Left renal cortex interstitium (tissue), 4 donors: ENCODE measurements around the gene SCGB2B2. TPM values are rescaled to one million over a fixed set of nuclear protein-coding genes. Genes with fewer than 3 reads are reported as not detected.
A peak's percentile ranks its signal among the peaks of the same experiment; 100 is the strongest.
"Not testable (repeated sequence)": the region's sequence is repeated elsewhere in the genome, so short reads cannot be mapped to it uniquely, and the experiment has no call there.

Experiments used
- DNase-seq, 4 donors: peaks; one replicate each; pipeline ENCODE4 v3.0.0-alpha.2; 2013; ENCODE audit warnings: low read depth in 4 of 4, low spot score in 2 of 4, missing footprints in 1 of 4
- polyA plus RNA-seq, 4 donors: library from polyadenylated mRNA; unstranded; fragments of 120-200 nt; gene quantifications; one replicate each; pipeline ENCODE4 v1.2.1, GENCODE V29; 2013; ENCODE audit not compliant: insufficient read length in 4 of 4

Gene SCGB2B2
- polyA plus RNA-seq, 4 donors = 0.69 to 2.0 (median 1.1) TPM

DNA sequence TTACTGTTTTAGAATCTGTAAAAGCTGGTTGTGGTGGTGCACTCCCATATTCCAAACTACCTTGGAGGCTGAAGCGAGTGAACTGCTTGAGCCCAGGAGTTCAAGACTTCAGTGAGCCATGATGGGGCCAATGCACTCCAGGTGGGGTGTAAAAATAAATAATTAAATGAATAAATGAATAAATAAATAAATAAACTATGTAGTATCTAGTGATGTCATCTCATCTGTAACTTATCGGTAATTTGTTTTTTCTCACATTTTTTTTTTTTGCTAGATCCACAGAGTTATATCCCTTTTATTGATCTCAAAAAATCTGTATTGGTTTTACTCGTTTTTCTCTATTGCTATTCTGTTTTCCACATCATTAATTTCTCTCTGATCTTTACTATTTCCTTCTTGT, 5.0 kb downstream of the SCGB2B2 start:
- no peak for DNase-seq

DNA sequence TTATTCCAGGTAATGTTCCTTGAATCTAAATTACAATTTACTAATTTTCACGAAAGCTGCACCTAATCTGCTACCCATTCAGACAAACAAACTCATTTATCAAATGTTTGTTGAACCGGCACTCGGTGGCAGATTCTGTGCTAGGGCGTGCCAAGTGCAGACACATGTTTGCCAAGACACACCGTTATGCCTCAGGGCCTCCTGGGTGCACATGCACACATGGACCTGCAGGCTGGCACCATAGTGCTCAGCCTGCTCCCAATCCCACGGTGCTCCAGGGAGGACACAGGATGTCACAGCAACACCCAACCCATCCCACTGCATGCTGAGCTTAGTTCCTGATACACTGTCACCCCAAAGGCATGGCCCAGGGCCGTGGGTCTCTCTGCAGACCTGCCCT, 7.7 kb downstream of the SCGB2B2 start:
- DNase-seq = no peak

DNA sequence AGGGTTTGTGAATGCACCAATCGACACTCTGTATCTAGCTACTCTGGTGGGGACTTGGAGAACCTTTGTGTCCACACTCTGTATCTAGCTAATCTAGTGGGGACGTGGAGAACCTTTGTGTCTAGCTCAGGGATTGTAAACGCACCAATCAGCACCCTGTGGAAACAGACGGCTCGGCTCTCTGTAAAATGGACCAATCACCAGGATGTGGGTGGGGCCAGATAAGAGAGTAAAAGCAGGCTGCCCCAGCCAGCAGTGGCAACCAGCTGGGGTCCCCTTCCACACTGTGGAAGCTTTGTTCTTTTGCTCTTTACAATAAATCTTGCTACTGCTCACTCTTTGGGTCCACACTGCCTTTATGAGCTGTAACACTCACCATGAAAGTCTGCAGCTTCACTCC, 8.3 kb downstream of the SCGB2B2 start:
- DNase-seq = not testable (repeated sequence)

DNA sequence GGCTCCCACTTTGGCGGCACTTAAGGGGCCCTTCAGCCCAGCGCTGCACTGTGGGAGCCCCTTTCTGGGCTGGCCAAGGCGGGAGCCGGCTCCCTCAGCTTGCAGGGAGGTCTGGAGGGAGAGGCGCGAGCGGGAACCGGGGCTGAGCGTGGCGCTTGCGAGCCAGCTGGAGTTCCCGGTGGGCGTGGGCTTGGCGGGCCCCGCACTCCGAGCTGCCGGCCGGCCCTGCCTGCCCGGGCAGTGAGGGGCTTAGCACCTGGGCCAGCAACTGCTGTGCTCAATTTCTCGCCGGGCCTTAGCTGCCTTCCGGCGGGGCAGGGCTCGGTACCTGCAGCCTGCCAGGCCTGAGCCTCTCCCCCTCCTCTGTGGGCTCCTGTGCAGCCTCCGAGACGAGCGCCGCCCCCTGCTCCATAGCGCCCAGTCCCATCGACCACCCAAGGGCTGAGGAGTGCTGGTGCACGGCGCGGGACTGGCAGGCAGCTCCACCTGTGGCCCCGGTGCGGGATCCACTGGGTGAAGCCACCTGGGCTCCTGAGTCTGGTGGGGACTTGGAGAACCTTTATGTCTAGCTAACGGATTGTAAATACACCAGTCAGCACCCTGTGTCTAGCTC, 8.8 kb downstream of the SCGB2B2 start:
- DNase-seq = not testable (repeated sequence)

DNA sequence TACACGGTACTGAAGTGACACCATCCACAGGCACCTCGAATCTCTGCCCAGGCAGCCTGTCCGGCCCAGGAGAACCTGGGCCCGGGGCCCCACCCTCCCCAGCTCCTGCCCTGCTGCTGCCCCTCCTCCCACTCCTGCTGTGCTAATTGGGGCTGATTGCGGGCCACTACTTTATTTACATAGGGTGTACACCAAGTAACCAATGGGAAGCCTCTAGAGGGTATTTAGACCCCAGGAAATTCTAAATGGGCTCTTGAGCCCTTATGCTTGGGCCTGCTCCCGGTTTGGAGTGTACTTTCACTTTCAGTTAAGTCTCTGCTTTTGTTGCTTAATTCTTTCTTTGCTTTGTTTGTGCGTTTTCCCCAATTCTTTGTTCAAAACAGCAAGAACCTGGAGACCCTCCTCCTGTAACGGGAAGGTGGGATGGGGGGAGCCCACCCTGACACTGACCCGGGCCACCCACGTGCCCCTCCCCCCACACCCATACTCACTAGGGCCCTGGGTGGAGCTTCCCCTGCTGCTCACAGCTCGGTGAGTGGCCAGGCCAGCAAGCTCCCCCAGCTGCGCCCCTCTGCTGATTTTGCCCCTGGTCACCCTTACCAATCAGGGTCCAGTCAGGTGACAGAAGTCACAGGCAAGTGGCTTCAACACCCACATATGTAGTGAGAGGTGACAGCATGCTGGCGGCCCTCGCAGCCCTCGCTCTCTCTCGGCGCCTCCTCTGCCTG, 9.4 kb downstream of the SCGB2B2 start:
- no peak for DNase-seq

DNA sequence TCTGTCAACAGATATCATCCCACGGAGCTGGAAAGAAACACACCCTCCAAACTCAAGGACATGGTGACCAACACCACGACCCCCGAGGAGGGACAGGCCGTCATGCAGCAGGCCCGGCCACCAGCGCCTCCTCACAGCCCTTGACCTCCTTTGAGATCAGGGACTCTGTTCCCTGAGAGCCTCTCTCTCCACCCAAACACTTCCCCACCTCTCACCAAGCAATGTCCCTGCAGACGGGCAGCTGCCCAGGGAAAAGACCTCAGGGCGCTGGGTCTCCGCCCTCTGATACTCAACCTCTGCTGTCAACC, 10.0 kb downstream of the SCGB2B2 start:
- DNase-seq = no peak

DNA sequence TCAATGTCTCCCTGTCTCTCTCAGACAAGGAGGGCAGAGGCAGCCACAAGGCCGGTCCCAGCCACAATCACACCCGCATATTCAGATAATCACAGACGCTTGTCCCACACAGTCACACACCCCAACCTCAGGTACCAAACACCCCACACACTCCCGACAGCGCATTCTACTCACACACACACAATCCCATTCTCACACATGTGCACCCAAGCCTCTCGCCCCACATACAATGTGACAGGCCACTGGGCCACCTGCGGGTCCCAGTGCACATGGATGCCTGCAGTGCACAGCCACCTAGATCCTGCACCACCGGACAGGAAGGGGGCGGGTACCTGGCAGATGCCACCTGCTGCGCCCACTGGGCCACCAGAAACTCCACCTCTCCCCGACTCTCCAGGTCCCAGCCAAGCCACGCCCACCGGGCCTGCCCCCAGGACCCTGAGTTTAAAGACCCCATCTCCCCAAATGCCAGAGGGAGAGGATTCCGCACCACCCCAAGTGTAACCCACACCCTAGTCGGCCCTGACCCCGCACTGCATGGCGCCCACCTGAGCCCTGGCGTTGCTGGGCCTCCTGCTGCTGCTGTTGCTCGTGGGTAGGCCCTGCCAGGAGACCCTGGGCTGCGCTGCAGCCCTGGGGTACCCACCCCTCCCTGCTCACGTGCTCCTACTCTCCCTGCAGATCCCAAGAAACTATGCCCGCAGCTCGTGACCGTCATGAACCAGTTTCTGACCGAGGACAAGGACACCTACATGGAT, 10.6 kb downstream of the SCGB2B2 start:
- no peak for DNase-seq

DNA sequence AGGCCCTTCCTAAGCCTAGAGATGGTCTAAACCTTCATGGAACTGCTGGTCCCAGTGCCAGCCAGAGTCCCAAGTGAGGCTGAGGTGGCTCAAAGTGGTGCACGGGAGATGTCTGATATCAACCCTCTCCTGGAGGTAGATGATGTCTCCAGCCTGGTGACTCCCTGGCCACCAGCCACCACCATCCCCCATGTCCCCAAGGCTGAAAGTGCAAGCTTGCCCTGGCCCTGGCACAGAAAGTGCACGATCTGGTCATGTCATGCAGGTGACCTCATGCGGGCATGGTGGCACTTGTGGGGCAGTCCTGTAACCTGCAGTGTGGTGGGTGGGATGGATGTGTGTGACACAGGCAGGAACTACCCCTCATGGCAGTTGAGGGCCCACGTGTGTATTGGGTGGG, 11.7 kb downstream of the SCGB2B2 start:
- not testable (repeated sequence) for DNase-seq

DNA sequence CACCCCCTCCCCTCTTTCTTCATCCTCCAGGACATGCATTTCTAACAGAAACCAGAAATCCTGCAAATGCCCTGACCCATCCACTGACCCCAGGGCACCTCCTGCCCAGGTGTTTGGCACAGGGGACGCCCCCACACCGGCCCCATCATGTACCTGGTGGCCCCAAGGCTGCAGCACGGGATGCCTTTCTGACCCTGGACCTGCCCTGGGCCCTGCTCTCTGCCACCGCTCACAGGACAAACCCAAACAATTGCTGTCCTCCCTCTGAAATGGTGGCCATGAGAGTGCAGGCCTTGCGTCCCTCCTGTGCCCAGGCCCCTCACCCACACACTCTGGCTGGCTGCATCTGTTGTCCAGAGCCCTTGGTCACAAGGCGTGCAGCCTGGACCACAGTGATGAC, 12.1 kb downstream of the SCGB2B2 start:
- DNase-seq = no peak

DNA sequence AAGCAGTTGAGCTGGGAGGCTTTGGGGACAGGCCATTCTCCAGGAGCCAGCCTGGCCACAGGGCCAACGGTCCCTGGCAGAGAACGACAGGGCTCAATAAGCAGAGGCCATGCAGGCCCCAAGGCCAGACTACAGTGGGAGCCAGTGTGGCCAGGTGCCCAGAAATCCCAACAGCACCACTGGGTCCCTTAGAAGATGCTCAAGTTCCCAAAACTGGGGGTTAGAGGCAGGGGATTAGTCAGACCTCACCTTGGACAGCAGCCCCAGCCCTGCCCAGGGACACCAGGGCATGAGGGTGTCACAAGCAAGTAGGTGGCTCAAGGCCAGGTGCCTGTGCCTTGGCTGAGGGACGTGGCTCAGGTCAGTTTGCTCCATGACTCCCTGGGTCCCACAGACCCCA, 12.8 kb downstream of the SCGB2B2 start:
- DNase-seq = no peak

DNA sequence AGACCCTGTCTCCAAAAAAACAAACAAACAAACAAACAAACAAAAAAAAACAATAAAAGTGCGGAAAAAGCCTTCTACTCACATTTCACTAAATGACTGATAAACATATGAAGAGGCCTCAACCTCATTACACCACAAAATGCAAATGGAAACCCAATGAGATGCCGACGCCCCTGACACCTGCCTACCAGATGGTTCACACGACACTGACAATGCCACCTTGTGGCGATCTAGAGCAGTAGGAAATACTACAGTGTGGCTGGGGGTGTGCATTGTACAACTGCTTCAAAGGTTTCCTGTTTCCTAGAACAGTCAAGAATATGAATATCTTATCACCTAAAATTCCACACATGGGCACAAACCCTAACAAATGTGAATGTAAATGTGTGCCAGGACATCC, 14.0 kb downstream of the SCGB2B2 start:
- DNase-seq = no peak

DNA sequence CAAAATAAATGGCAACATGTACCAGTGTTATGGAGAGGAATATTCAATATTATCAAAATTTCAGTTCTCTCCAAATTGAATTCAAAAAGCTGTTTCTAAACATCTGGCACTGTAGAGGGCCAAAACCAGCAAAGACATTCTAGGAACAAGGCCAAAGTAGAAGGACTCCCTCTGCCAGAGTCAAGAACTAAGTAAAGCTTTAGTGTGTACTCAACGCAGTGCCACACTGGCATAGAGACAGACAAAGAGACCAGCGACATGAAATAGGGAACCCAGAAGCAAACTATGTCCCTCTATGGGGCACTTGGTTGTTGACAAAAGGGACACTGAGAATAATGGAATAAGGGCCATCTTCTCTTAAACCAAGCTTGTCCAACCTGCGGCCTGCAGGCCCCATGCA, 15.6 kb downstream of the SCGB2B2 start:
- no peak for DNase-seq

DNA sequence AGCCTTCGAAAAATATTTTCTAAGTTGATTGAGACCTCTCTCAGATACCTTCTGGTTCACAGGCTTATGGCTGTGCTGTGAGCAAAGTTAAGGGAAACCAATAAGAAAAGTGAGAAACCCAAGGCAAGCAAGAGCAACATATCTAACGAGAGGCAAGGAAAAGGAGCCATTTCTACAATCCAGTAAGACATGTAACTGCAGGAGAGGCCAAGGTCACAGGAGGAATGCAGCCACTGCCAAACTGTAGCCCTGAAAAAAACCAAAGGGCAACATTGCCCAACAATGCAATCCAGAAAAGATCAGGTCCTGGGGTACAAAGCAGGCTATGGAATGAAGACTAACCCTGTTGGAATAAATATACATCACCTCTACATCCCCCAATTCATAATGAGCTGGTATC, 21.3 kb downstream of the SCGB2B2 start:
- no peak for DNase-seq

DNA sequence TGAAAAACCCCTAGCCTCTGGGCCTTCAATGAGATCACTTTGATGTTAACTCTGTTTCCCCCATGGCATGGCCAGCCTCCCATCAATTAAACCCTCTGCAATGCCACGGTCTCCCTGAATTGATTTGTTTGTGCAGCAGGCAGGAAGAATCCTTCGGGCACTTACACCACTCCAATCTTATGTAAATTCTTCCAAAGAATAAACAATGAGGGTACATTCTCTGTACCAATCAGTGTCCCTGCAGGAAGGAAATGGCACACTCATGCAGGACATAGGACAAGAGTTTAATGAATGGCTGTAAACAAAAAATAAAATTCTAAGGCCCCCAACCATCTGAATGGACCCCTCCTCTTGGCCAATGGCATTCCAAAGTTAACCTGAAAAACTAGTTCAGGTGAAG, 22.2 kb downstream of the SCGB2B2 start:
- no peak for DNase-seq

DNA sequence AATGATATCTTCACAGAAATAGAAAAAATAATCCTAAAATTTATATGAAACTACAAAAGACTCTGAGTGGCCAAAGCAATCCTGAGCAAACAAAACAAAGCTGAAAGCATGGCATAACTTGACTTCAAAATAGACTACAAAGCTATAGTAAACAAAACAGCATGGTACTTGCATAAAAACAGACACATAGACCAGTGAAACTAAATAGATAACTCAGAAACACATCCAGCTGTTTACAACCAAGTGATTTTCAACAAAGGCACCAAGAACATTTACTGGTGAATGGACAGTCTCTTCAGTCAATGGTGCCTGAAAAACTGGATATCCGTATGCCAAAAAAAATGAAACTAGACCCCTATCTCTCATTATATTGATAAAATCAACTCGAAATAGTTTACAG, 25.2 kb downstream of the SCGB2B2 start:
- DNase-seq = no peak

DNA sequence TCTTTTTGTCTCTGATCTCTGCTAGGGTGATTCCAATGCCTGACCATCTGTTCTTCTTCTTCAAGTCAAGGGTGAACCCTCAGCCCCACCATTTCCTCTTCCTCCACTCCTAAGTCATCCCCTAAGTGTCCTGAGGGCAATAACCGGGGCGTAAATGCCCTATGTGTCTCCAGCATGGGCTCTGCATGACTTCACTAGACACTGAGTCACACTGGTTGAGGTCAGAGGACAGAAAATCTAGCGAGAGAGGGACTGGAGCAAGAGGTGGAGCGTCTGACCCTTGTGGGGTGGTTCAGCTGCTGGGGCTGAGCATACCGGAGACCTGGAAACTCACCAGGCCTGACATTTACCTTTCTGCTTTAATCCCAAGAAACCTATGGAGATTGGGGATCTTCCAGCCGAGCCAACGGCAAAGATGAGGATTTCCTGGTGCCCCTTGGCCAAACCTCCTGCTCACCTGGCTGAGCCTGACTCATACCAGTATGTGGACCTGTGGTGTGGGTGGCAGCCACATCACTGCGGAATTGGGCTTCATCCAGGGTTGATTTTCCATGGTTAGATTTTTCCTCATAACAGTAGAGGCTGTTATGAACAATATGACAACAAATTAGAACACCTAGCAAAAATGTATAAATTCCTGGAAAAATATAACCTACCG, 26.9 kb downstream of the SCGB2B2 start:
- no peak for DNase-seq

DNA sequence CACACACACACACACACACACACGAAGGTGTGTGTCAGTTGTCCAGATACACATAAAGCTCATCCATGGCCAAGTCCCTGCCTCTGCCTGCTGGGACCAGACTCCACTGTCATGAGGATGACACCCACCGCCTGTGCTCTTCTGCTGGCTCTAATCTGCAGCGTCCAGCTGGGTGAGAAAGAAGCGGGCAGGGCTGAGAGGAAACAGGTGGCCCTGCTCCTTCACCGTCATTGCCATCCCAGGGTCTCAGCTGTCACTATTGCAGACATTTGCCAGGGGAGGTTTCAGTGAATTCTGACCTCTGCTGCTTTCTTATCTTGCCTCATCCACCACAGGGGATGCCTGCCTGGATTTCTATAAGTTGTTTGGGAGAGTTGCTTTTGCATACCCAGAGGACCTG, 31.4 kb downstream of the SCGB2B2 start:
- no peak for DNase-seq

DNA sequence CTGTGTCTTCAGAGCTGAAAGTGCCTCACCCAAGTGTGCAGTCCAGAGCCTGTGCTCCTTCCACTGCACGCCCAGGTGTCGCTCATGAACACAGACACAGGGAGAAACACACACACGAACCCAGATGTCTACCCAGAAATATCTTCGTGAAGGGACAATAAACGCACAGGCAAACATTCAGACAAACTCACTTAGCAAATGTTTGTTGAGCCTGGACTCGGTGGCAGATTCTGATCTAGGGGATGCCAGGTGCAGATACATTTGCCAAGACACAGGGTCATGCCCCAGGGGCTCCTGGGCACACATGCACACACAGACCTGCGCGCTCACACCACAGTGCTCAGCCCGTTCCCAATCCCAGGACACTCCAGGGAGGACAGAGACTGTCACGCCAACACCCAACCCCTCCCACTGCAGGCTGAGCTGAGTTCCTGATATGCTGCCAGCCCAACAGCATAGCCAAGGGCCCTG, 31.9 kb downstream of the SCGB2B2 start:
- DNase-seq = no peak

DNA sequence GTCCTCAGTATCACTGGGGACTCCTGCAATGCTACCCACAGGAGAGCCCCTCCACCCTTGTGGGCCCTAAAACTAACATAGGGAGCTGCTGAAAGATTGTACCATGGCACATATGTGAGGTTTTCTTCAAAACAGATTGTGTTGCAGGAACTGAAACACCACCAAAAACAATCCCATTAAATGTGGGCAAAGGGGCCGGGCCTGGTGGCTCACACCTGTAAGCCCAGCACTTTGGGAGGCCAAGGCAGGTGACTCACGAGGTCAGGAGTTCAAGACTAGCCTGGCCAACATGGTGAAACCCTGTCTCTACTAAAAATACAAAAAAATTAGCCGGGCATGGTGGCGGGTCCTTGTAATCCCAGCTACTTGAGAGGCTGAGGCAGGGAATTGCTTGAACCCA, 34.7 kb downstream of the SCGB2B2 start:
- DNase-seq = no peak

DNA sequence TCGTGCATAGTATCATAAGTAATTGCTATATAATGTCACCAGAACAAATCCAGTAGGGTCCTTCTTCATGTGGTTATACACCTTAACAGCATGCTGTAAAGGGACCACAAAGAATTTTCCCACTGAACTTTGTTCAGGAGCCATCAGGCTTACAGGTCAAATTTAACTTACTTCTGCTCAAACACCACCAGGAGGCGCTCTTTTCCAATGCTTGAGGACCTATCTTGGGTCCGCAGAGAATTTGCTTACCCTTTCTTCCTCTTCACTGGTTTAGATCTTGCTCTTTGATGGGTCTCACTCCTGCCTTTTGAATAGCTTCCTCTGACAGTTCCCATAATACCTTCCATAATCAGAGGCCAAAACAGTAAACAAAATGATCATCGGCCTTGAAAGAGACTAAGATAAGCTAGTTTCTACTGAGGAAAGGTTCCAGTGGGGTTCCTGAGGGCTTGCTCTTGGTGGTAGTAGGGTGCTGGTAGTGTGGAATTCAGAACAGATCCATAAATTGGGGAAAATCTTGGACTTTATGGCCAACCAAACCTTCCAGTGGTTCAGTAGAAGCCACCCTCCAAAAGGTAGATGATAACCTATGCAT, 37.4 kb downstream of the SCGB2B2 start:
- DNase-seq = peak; percentile 11 to 51 (median 23)

DNA sequence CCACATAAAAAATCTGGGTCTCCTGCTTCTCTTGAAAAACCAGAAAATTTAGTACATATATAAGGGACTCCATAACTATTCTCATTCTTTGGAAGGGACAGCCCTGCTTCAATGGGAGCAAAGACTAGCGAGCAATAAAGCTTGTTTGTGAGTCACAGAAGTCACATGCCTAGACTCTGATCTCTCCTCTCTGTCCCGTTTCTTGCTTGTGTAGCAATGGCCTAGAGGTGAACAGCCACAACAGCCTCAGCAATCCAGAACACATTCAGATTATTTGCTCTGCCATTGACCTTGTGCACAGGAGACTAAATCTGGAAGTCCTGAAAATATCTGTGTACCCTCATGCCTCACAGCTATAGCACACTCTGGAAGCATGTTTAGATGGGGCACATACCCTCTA, 43.2 kb downstream of the SCGB2B2 start:
- DNase-seq = no peak
